Activated CD4-positive, alpha-beta memory T cell treated with anti-CD3 and anti-CD28 coated beads for 36 hours (primary cell): ENCODE measurements around the gene ABL2. TPM values are rescaled to one million over a fixed set of nuclear protein-coding genes. Genes with fewer than 3 reads are reported as not detected.
"Not testable (repeated sequence)": the region's sequence is repeated elsewhere in the genome, so short reads cannot be mapped to it uniquely, and the experiment has no call there.

Source experiments
- CTCF ChIA-PET: fragments of 350-600 bp; sonication (Branson Sonifier 250); formaldehyde crosslinking; loops from one replicate; lab custom pipeline; 2021; ENCODE audit warnings: antibody characterized with exemption, inconsistent platforms; lab: Charles Lee
- POLR2A ChIA-PET: fragments of 350-600 bp; sonication (Branson Sonifier 250); formaldehyde crosslinking; loops from one replicate; lab custom pipeline; 2021; ENCODE audit warnings: antibody characterized with exemption; lab: Charles Lee
- DNase-seq: peaks from one replicate; pipeline ENCODE4 v3.0.0-alpha.2; 2020
- H3K27ac Mint-ChIP-seq: one replicate; pipeline ENCODE4 v1.8.0; 2021; ENCODE audit warnings: mixed read lengths
- H3K27me3 Mint-ChIP-seq: one replicate; pipeline ENCODE4 v1.8.0; 2021; ENCODE audit warnings: mixed read lengths
- H3K36me3 Mint-ChIP-seq: one replicate; pipeline ENCODE4 v1.8.0; 2021; ENCODE audit warnings: mixed read lengths
- H3K4me1 Mint-ChIP-seq: one replicate; pipeline ENCODE4 v1.8.0; 2021; ENCODE audit warnings: low read depth, mixed read lengths
- H3K4me3 Mint-ChIP-seq: one replicate; pipeline ENCODE4 v1.8.0; 2021; ENCODE audit warnings: mild to moderate bottlenecking, mixed read lengths
- H3K9me3 Mint-ChIP-seq: one replicate; pipeline ENCODE4 v1.8.0; 2021; ENCODE audit warnings: mixed read lengths
- intact Hi-C: fragments of 100-400 bp; cut with micrococcal nuclease; formaldehyde crosslinking; loops from one replicate; pipeline ENCODE4 v1.15.1; 2023
- total RNA-seq, 2 experiments: library from RNA; stranded (reverse); gene quantifications; one replicate each; pipeline ENCODE4 v1.2.3, GENCODE V29; 2021

Gene ABL2
- total RNA-seq, 2 experiments from 2014 or later = 8.8 to 9.1 TPM

GRCh38 chr1:179208681-179209477 lies 20.6 kb downstream of the ABL2 start:
- H3K27me3 Mint-ChIP-seq = no peaks in the 10 kb centered on the region
- H3K4me1 Mint-ChIP-seq = peaks cover 11% of the 10 kb centered on the region
- peaks cover 6% of the 10 kb centered on the region for H3K9me3 Mint-ChIP-seq
- H3K27ac Mint-ChIP-seq = no peak overlapping the region
- intact Hi-C loops = no loop called here
- H3K36me3 Mint-ChIP-seq = peaks cover 7% of the 10 kb centered on the region
- ChIA-PET POLR2A (no interaction called here), CTCF (no interaction called here)
- no peak for DNase-seq
- H3K4me3 Mint-ChIP-seq = no peak overlapping the region

GRCh38 chr1:179206812-179207211 lies 22.7 kb downstream of the ABL2 start:
- intact Hi-C loops = no loop called here
- Mint-ChIP-seq H3K9me3 (peaks cover 3% of the 10 kb centered on the region), H3K4me1 (peaks cover 26% of the 10 kb centered on the region), H3K27ac (no peak overlapping the region), H3K4me3 (no peak overlapping the region), H3K27me3 (no peaks in the 10 kb centered on the region), H3K36me3 (peaks cover 4% of the 10 kb centered on the region)
- ChIA-PET CTCF (interaction anchor here (0.7 kb wide), 1 partner anchor 641 kb away, joined by 3 read pairs; no protein-coding TSS in a partner anchor), POLR2A (no interaction called here)
- DNase-seq = no peak

- Mint-ChIP-seq H3K27me3 (no peaks in the 10 kb centered on the region), H3K27ac (peak overlapping the region; percentile 38), H3K36me3 (peaks cover 2% of the 10 kb centered on the region), H3K4me3 (no peak overlapping the region), H3K9me3 (peaks cover 3% of the 10 kb centered on the region), H3K4me1 (peaks cover 34% of the 10 kb centered on the region)
- no peak for DNase-seq
- ChIA-PET POLR2A (no interaction called here), CTCF (no interaction called here)
- intact Hi-C loops = no loop called here
Observed at GRCh38 chr1:179205284-179205683, 24.2 kb downstream of the ABL2 start.

- peaks cover 35% of the 10 kb centered on the region for H3K4me1 Mint-ChIP-seq
- ChIA-PET CTCF (interaction anchor here (0.6 kb wide), 1 partner anchor 73 kb away, joined by 3 read pairs; no protein-coding TSS in a partner anchor), POLR2A (no interaction called here)
- intact Hi-C loops = no loop called here
- H3K9me3 Mint-ChIP-seq = peaks cover 3% of the 10 kb centered on the region
- H3K27me3 Mint-ChIP-seq = no peaks in the 10 kb centered on the region
- no peak overlapping the region for H3K27ac Mint-ChIP-seq
- H3K4me3 Mint-ChIP-seq = no peak overlapping the region
- no peak for DNase-seq
- peaks cover 4% of the 10 kb centered on the region for H3K36me3 Mint-ChIP-seq
Observed at GRCh38 chr1:179202161-179202560, 27.3 kb downstream of the ABL2 start.

GRCh38 chr1:179200586-179200985 lies 28.9 kb downstream of the ABL2 start:
- ChIA-PET POLR2A (no interaction called here), CTCF (interaction anchor here (0.5 kb wide), 1 partner anchor 20 kb away, joined by 3 read pairs; no protein-coding TSS in a partner anchor)
- no peak for DNase-seq
- Mint-ChIP-seq H3K4me3 (no peak overlapping the region), H3K9me3 (peaks cover 3% of the 10 kb centered on the region), H3K4me1 (peaks cover 29% of the 10 kb centered on the region), H3K27me3 (no peaks in the 10 kb centered on the region), H3K27ac (no peak overlapping the region), H3K36me3 (peaks cover 4% of the 10 kb centered on the region)
- intact Hi-C loops = no loop called here

- H3K27me3 Mint-ChIP-seq = no peaks in the 10 kb centered on the region
- H3K4me3 Mint-ChIP-seq = no peak overlapping the region
- ChIA-PET POLR2A (interaction anchor here (0.7 kb wide), 1 partner anchor 17 kb away, joined by 4 read pairs; no protein-coding TSS in a partner anchor), CTCF (no interaction called here)
- no peaks in the 10 kb centered on the region for H3K9me3 Mint-ChIP-seq
- H3K27ac Mint-ChIP-seq = no peak overlapping the region
- intact Hi-C loops = no loop called here
- peaks cover 2% of the 10 kb centered on the region for H3K36me3 Mint-ChIP-seq
- H3K4me1 Mint-ChIP-seq = peaks cover 18% of the 10 kb centered on the region
- DNase-seq = no peak
Observed at GRCh38 chr1:179197690-179198297, 31.7 kb downstream of the ABL2 start.

- H3K27ac Mint-ChIP-seq, H3K36me3 Mint-ChIP-seq, DNase-seq, H3K9me3 Mint-ChIP-seq, H3K27me3 Mint-ChIP-seq, POLR2A ChIA-PET, H3K4me3 Mint-ChIP-seq: not testable (repeated sequence)
- CTCF ChIA-PET = interaction anchor here (0.7 kb wide), 1 partner anchor 89 kb away, joined by 4 read pairs; no protein-coding TSS in a partner anchor
- H3K4me1 Mint-ChIP-seq = peaks cover 20% of the 10 kb centered on the region
- intact Hi-C loops = loop anchor here (2.0 kb wide), 1 partner anchor 113 kb away; the partner anchor contains the start of gene TOR3A
Observed at GRCh38 chr1:179195857-179196256, 33.6 kb downstream of the ABL2 start.

- DNase-seq = no peak
- ChIA-PET POLR2A (no interaction called here), CTCF (no interaction called here)
- Mint-ChIP-seq H3K4me3 (no peak overlapping the region), H3K27ac (no peak overlapping the region), H3K27me3 (no peaks in the 10 kb centered on the region), H3K4me1 (peaks cover 19% of the 10 kb centered on the region), H3K9me3 (no peaks in the 10 kb centered on the region), H3K36me3 (peaks cover 2% of the 10 kb centered on the region)
- intact Hi-C loops = loop anchor here (2.0 kb wide), 1 partner anchor 113 kb away; the partner anchor contains the start of gene TOR3A
Observed at GRCh38 chr1:179195376-179195775, 34.1 kb downstream of the ABL2 start.

- intact Hi-C loops = loop anchor here (1.0 to 2.0 kb wide), 2 partner anchors 73 to 111 kb away; partner anchors contain the start of gene TOR3A
- peaks cover 2% of the 10 kb centered on the region for H3K36me3 Mint-ChIP-seq
- POLR2A ChIA-PET = no interaction called here
- CTCF ChIA-PET = interaction anchor here (1.1 kb wide), 1 partner anchor 73 kb away, joined by 7 read pairs; no protein-coding TSS in a partner anchor
- H3K9me3 Mint-ChIP-seq = no peaks in the 10 kb centered on the region
- H3K4me1 Mint-ChIP-seq = peaks cover 17% of the 10 kb centered on the region
- H3K27ac Mint-ChIP-seq = no peak overlapping the region
- no peaks in the 10 kb centered on the region for H3K27me3 Mint-ChIP-seq
- DNase-seq = no peak
- H3K4me3 Mint-ChIP-seq = no peak overlapping the region
Observed at GRCh38 chr1:179194068-179194537, 35.4 kb downstream of the ABL2 start.

GRCh38 chr1:179190861-179191260 lies 38.6 kb downstream of the ABL2 start:
- no peaks in the 10 kb centered on the region for H3K36me3 Mint-ChIP-seq
- intact Hi-C loops = no loop called here
- peaks cover 23% of the 10 kb centered on the region for H3K4me1 Mint-ChIP-seq
- ChIA-PET POLR2A (no interaction called here), CTCF (interaction anchor here (1.0 kb wide), 1 partner anchor 70 kb away, joined by 7 read pairs; no protein-coding TSS in a partner anchor)
- no peak for DNase-seq
- no peaks in the 10 kb centered on the region for H3K27me3 Mint-ChIP-seq
- H3K27ac Mint-ChIP-seq = peak overlapping the region; percentile 49
- no peaks in the 10 kb centered on the region for H3K9me3 Mint-ChIP-seq
- H3K4me3 Mint-ChIP-seq = no peak overlapping the region

- Mint-ChIP-seq H3K36me3 (no peaks in the 10 kb centered on the region), H3K9me3 (no peaks in the 10 kb centered on the region), H3K27me3 (no peaks in the 10 kb centered on the region), H3K27ac (no peak overlapping the region), H3K4me1 (peaks cover 20% of the 10 kb centered on the region), H3K4me3 (no peak overlapping the region)
- no peak for DNase-seq
- ChIA-PET CTCF (no interaction called here), POLR2A (no interaction called here)
- intact Hi-C loops = no loop called here
Observed at GRCh38 chr1:179187735-179188471, 41.6 kb downstream of the ABL2 start.
